ENCODE measurements around the gene MLIP. TPM values are rescaled to one million over a fixed set of nuclear protein-coding genes. Genes with fewer than 3 reads are reported as not detected.

The MLIP gene
- total RNA-seq, 4 donors from 2014 or later: 0.42 to 3.5 (median 1.2) TPM

GRCh38 chr6:54188846-54189245 lies 77.6 kb downstream of the MLIP start:
- Histone ChIP-seq H3K4me1 (peaks cover 0 to 9% (median 0%) of the 10 kb centered on the region in 4 donors), H3K4me3 (no peak overlapping the region), H3K27me3 (no peaks in the 10 kb centered on the region), H3K36me3 (peaks cover 0 to 4% (median 0%) of the 10 kb centered on the region in 4 donors), H3K27ac (replicated peaks in 1 of 4) (no peak overlapping the region), H3K9me3 (no peaks in the 10 kb centered on the region)
- intact Hi-C loops (cut with DNase I): no loop called here
- WGBS: 62% methylated on average over 2 of the region's 2 CpGs
- no peak for DNase-seq (ENCODE audit: extremely low spot score)
- TF ChIP-seq EP300 (IDR thresholded peaks at IDR 0.05) (no peak), POLR2A (IDR thresholded peaks at IDR 0.05; ENCODE audit: low read depth) (no peak), POLR2AphosphoS5 (IDR thresholded peaks at IDR 0.05) (no peak), CTCF (IDR thresholded peaks at IDR 0.05) (no peak)

- TF ChIP-seq CTCF (IDR thresholded peaks at IDR 0.05) (no peak), POLR2AphosphoS5 (IDR thresholded peaks at IDR 0.05) (no peak), EP300 (IDR thresholded peaks at IDR 0.05) (no peak), POLR2A (IDR thresholded peaks at IDR 0.05; ENCODE audit: low read depth) (no peak)
- H3K27ac ChIP-seq (replicated peaks in 1 of 4): no peak overlapping the region
- H3K4me1 ChIP-seq: peaks cover 0 to 10% (median 0%) of the 10 kb centered on the region in 4 donors
- no peaks in the 10 kb centered on the region for H3K9me3 ChIP-seq
- no peak for DNase-seq (ENCODE audit: extremely low spot score)
- H3K36me3 ChIP-seq: peaks cover 0 to 7% (median 0%) of the 10 kb centered on the region in 4 donors
- intact Hi-C loops (cut with DNase I): no loop called here
- 62% methylated on average over 2 of the region's 2 CpGs for WGBS
- H3K27me3 ChIP-seq: no peaks in the 10 kb centered on the region
- H3K4me3 ChIP-seq: no peak overlapping the region
These were observed 80.2 kb downstream of the MLIP start for GRCh38 chr6:54191461-54191860.

GRCh38 chr6:54192993-54193392 lies 81.8 kb downstream of the MLIP start:
- Histone ChIP-seq H3K4me3 (no peak overlapping the region), H3K9me3 (no peaks in the 10 kb centered on the region), H3K36me3 (peaks cover 0 to 7% (median 0%) of the 10 kb centered on the region in 4 donors), H3K27me3 (no peaks in the 10 kb centered on the region), H3K27ac (replicated peaks in 1 of 4) (no peak overlapping the region), H3K4me1 (peaks cover 0 to 10% (median 0%) of the 10 kb centered on the region in 4 donors)
- no peak for DNase-seq (ENCODE audit: extremely low spot score)
- WGBS: 75% methylated on average over 3 of the region's 3 CpGs
- intact Hi-C loops (cut with DNase I): no loop called here
- no peak for TF ChIP-seq EP300 (IDR thresholded peaks at IDR 0.05)
- no peak for TF ChIP-seq POLR2AphosphoS5 (IDR thresholded peaks at IDR 0.05)
- TF ChIP-seq CTCF (IDR thresholded peaks at IDR 0.05): no peak
- TF ChIP-seq POLR2A (IDR thresholded peaks at IDR 0.05; ENCODE audit: low read depth): no peak

GRCh38 chr6:54193560-54193959 lies 82.3 kb downstream of the MLIP start:
- H3K4me1 ChIP-seq: peaks cover 0 to 10% (median 0%) of the 10 kb centered on the region in 4 donors
- TF ChIP-seq EP300 (IDR thresholded peaks at IDR 0.05): no peak
- no peak for TF ChIP-seq CTCF (IDR thresholded peaks at IDR 0.05)
- no peak for TF ChIP-seq POLR2AphosphoS5 (IDR thresholded peaks at IDR 0.05)
- TF ChIP-seq POLR2A (IDR thresholded peaks at IDR 0.05; ENCODE audit: low read depth): no peak
- intact Hi-C loops (cut with DNase I): no loop called here
- DNase-seq (ENCODE audit: extremely low spot score): no peak
- H3K27ac ChIP-seq (replicated peaks in 1 of 4): no peak overlapping the region
- H3K9me3 ChIP-seq: no peaks in the 10 kb centered on the region
- WGBS: 72% methylated on average over 3 of the region's 3 CpGs
- no peaks in the 10 kb centered on the region for H3K27me3 ChIP-seq
- peaks cover 0 to 7% (median 0%) of the 10 kb centered on the region in 4 donors for H3K36me3 ChIP-seq
- no peak overlapping the region for H3K4me3 ChIP-seq

GRCh38 chr6:54194067-54194466 lies 82.8 kb downstream of the MLIP start:
- TF ChIP-seq EP300 (IDR thresholded peaks at IDR 0.05) (no peak), POLR2A (IDR thresholded peaks at IDR 0.05; ENCODE audit: low read depth) (no peak), CTCF (IDR thresholded peaks at IDR 0.05) (no peak), POLR2AphosphoS5 (IDR thresholded peaks at IDR 0.05) (no peak)
- H3K4me3 ChIP-seq: no peak overlapping the region
- H3K9me3 ChIP-seq: no peaks in the 10 kb centered on the region
- H3K27me3 ChIP-seq: no peaks in the 10 kb centered on the region
- WGBS: 55% methylated on average over 4 of the region's 4 CpGs
- peaks cover 0 to 10% (median 0%) of the 10 kb centered on the region in 4 donors for H3K4me1 ChIP-seq
- no peak for DNase-seq (ENCODE audit: extremely low spot score)
- intact Hi-C loops (cut with DNase I): no loop called here
- H3K36me3 ChIP-seq: peaks cover 0 to 7% (median 0%) of the 10 kb centered on the region in 4 donors
- no peak overlapping the region for H3K27ac ChIP-seq (replicated peaks in 1 of 4)
